SK-N-SH (cell line): Measurements from ENCODE around the gene IL13. TPM values are rescaled to one million over a fixed set of nuclear protein-coding genes. Genes with fewer than 3 reads are reported as not detected.

ENCODE experiments used
- CTCF ChIA-PET: fragments of 300-600, 350-600 bp; formaldehyde crosslinking; extraction: SDS; loops from one replicate; lab custom pipeline; 2021; lab: Yijun Ruan, JAX
- POLR2A ChIA-PET: fragments of 350-600 bp; sonication (Branson Sonifier 250); formaldehyde crosslinking; extraction: SDS; loops from one replicate; lab custom pipeline; 2020; ENCODE audit warnings: antibody characterized with exemption, inconsistent platforms; lab: Yijun Ruan, JAX
- DNase-seq: peaks from one replicate; pipeline ENCODE4 v3.0.0; 2012
- H2AFZ ChIP-seq: fragments of 200-600 bp; sonication (generic); 2 replicates; pipeline ENCODE4 v1.8.1; 2016; ENCODE audit warnings: antibody characterized with exemption, mild to moderate bottlenecking, low read depth
- H3F3A ChIP-seq: fragments of 200-600 bp; sonication (generic); replicated peaks from 2 replicates; pipeline ENCODE3; 2016; ENCODE audit warnings: antibody characterized with exemption, mild to moderate bottlenecking; ENCODE audit not compliant: insufficient read depth
- H3K27ac ChIP-seq, 2 experiments: fragments of 200-500 bp in 1 of 2; fragments of 200-600 bp in 1 of 2; sonication (Bioruptor generic) in 1 of 2; sonication (generic), shearing (Covaris generic) in 1 of 2; 2 replicates each; pipeline versions ENCODE4 v1.5.1 to v1.6.1; 2014 to 2016; ENCODE audit warnings: low read depth in 2 of 2, inconsistent platforms in 1 of 2, low read length in 1 of 2, mild to moderate bottlenecking in 1 of 2, mixed read lengths in 1 of 2
- H3K27me3 ChIP-seq: fragments of 200-600 bp; sonication (generic), shearing (Covaris generic); 2 replicates; pipeline ENCODE4 v1.6.1; 2016; ENCODE audit warnings: mixed run types; ENCODE audit not compliant: insufficient read depth
- H3K36me3 ChIP-seq, 2 experiments: fragments of 200-500 bp in 1 of 2; fragments of 200-600 bp in 1 of 2; sonication (Bioruptor generic) in 1 of 2; sonication (generic) in 1 of 2; replicated peaks in 1 of 2; 2 replicates each; pipeline versions ENCODE3 to v1.5.1; 2014 to 2016; ENCODE audit warnings: low read length in 1 of 2, mild to moderate bottlenecking in 1 of 2; ENCODE audit not compliant: insufficient read depth in 2 of 2, control insufficient read depth in 1 of 2
- H3K4me1 ChIP-seq, 2 experiments: fragments of 200-500 bp in 1 of 2; fragments of 200-600 bp in 1 of 2; sonication (Bioruptor generic) in 1 of 2; sonication (generic), shearing (Covaris generic) in 1 of 2; 2 replicates each; pipeline versions ENCODE4 v1.5.1 to v1.6.1; 2014 to 2016; ENCODE audit warnings: low read depth in 1 of 2, low read length in 1 of 2, mixed run types in 1 of 2; ENCODE audit not compliant: insufficient read depth in 2 of 2, control insufficient read depth in 1 of 2
- H3K4me2 ChIP-seq: fragments of 200-600 bp; sonication (generic), shearing (Covaris generic); 2 replicates; pipeline ENCODE4 v1.6.1; 2017; ENCODE audit warnings: mixed run types
- H3K4me3 ChIP-seq, 2 experiments: fragments of 200-500 bp in 1 of 2; fragments of 200-600 bp in 1 of 2; sonication (Bioruptor generic) in 1 of 2; sonication (generic), shearing (Covaris generic) in 1 of 2; 2 replicates each; pipeline versions ENCODE4 v1.5.1 to v1.8.1; 2014 to 2016; ENCODE audit warnings: low read depth in 2 of 2, inconsistent platforms in 1 of 2, low read length in 1 of 2, mild to moderate bottlenecking in 1 of 2, mixed read lengths in 1 of 2, moderate library complexity in 1 of 2
- H3K79me2 ChIP-seq: fragments of 200-600 bp; sonication (generic); 2 replicates; pipeline ENCODE4 v1.8.1; 2017; ENCODE audit warnings: mild to moderate bottlenecking; ENCODE audit not compliant: insufficient read depth
- H3K9ac ChIP-seq: fragments of 200-600 bp; sonication (generic); 2 replicates; pipeline ENCODE4 v1.6.1; 2017; ENCODE audit warnings: mixed run types
- H3K9me2 ChIP-seq: fragments of 200-600 bp; sonication (generic); 2 replicates; pipeline ENCODE4 v1.6.1; 2017; ENCODE audit warnings: mixed run types
- H3K9me3 ChIP-seq: fragments of 200-600 bp; sonication (generic); 2 replicates; pipeline ENCODE4 v1.6.1; 2017; ENCODE audit warnings: mixed run types, mild to moderate bottlenecking, moderate library complexity
- H4K20me1 ChIP-seq: fragments of 200-600 bp; sonication (generic); 2 replicates; pipeline ENCODE4 v1.6.1; 2017; ENCODE audit warnings: mild to moderate bottlenecking, mixed run types; ENCODE audit not compliant: insufficient read depth
- ELF1 ChIP-seq: IDR thresholded peaks from 2 replicates; pipeline ENCODE4 v1.4.0; 2012
- EP300 ChIP-seq, 2 experiments: IDR thresholded peaks; 2 replicates each; pipeline versions ENCODE4 v1.4.0 to v1.6.1; 2012; ENCODE audit warnings: borderline replicate concordance in 1 of 2, low read depth in 1 of 2, low read length in 1 of 2
- FOSL2 ChIP-seq: IDR thresholded peaks from 2 replicates; pipeline ENCODE4 v1.4.0; 2012; ENCODE audit warnings: low read depth, mild to moderate bottlenecking, moderate library complexity, borderline replicate concordance
- GABPA ChIP-seq: IDR thresholded peaks from 2 replicates; pipeline ENCODE4 v1.4.0; 2012; ENCODE audit warnings: low read depth, mild to moderate bottlenecking
- GATA2 ChIP-seq: sonication (generic); formaldehyde crosslinking; IDR thresholded peaks from 2 replicates; pipeline ENCODE4 v1.5.0; 2020; ENCODE audit warnings: mild to moderate bottlenecking, missing genetic modification reagents
- IRF3 ChIP-seq: fragments of 150-350 bp; IDR thresholded peaks from 2 replicates; pipeline ENCODE4 v1.6.1; 2016; ENCODE audit warnings: mild to moderate bottlenecking, low read depth, low read length
- JUND ChIP-seq: IDR thresholded peaks from 2 replicates; pipeline ENCODE4 v1.4.0; 2012
- NFIC ChIP-seq: IDR thresholded peaks from 2 replicates; pipeline ENCODE4 v1.4.0; 2012; ENCODE audit warnings: borderline replicate concordance
- POLR2AphosphoS5 ChIP-seq: IDR thresholded peaks from 2 replicates; pipeline ENCODE4 v1.6.1; 2012; ENCODE audit warnings: low read depth, low read length
- SIN3A ChIP-seq: IDR thresholded peaks from 2 replicates; pipeline ENCODE4 v1.6.1; 2012; ENCODE audit warnings: low read depth, mild to moderate bottlenecking, low read length, moderate library complexity, borderline replicate concordance
- TAF1 ChIP-seq: IDR thresholded peaks from 2 replicates; pipeline ENCODE4 v1.6.1; 2012; ENCODE audit warnings: low read depth, mild to moderate bottlenecking, low read length, moderate library complexity, borderline replicate concordance
- TEAD4 ChIP-seq: IDR thresholded peaks from 2 replicates; pipeline ENCODE4 v1.4.0; 2012; ENCODE audit warnings: mild to moderate bottlenecking, borderline replicate concordance; ENCODE audit not compliant: insufficient read depth
- USF2 ChIP-seq: fragments of 150-350 bp; IDR thresholded peaks from 2 replicates; pipeline ENCODE4 v1.6.1; 2017; ENCODE audit warnings: antibody characterized with exemption, low read length, low read depth, borderline replicate concordance
- ZBTB33 ChIP-seq: IDR thresholded peaks from 2 replicates; pipeline ENCODE4 v1.4.0; 2012; ENCODE audit warnings: low read depth, borderline replicate concordance
- WGBS: methylation state at CpG from one replicate; pipeline ENCODE4 v1.1.6; 2017; ENCODE audit warnings: low lambda C conversion rate; 5-methylcytosine and 5-hydroxymethylcytosine counted together
- polyA plus RNA-seq, 3 experiments: library from polyadenylated mRNA; depleted of rRNA; stranded (reverse); fragments of >200 nt; gene quantifications; 2 replicates each; pipeline ENCODE4 v1.2.3, GENCODE V29; 2012

IL13 gene
- polyA plus RNA-seq, 1 of the 3 experiments (the other 2 are of a cell fraction): 0.08 TPM

- Histone ChIP-seq H3K9ac (no peak overlapping the region), H3K4me2 (no peak overlapping the region), H3K9me3 (no peaks in the 10 kb centered on the region), H3K9me2 (no peaks in the 10 kb centered on the region), H3K27ac (no peak overlapping the region), H3K79me2 (no peaks in the 10 kb centered on the region), H4K20me1 (no peaks in the 10 kb centered on the region), H3K27me3 (no peaks in the 10 kb centered on the region), H2AFZ (no peak overlapping the region), H3K4me1 (peaks cover 0 to 3% of the 10 kb centered on the region in 2 experiments; a peak in 1 of 4 replicates)
- ChIA-PET POLR2A (no interaction called here), CTCF (interaction anchor here (0.8 kb wide), 1 partner anchor 8 kb away, joined by 3 read pairs; no protein-coding TSS in a partner anchor)
- DNase-seq: no peak
- TF ChIP-seq GATA2 (CRISPR knock-in tag): no peak
- TF ChIP-seq GABPA: no peak
- TF ChIP-seq JUND: no peak
- TF ChIP-seq NFIC: no peak
- TF ChIP-seq TAF1: no peak
- TF ChIP-seq, all 33 proteins: peak for 0
- Histone ChIP-seq H3K36me3 (no peaks in the 10 kb centered on the region), H3K4me3 (no peak overlapping the region), H3F3A (no peaks in the 10 kb centered on the region)
- WGBS: 79% methylated on average over 19 of the region's 22 CpGs
Observed at GRCh38 chr5:132667761-132668705, 10.1 kb downstream of the IL13 start.

GRCh38 chr5:132668706-132669454 lies 10.9 kb downstream of the IL13 start:
- H3K27me3 ChIP-seq: no peaks in the 10 kb centered on the region
- H3F3A ChIP-seq: peaks cover under 1% of the 10 kb centered on the region
- no peak overlapping the region for H3K4me2 ChIP-seq
- H3K9ac ChIP-seq: no peak overlapping the region
- no peaks in the 10 kb centered on the region for H3K9me3 ChIP-seq
- H3K27ac ChIP-seq: no peak overlapping the region
- H3K36me3 ChIP-seq: no peaks in the 10 kb centered on the region
- H3K9me2 ChIP-seq: no peaks in the 10 kb centered on the region
- H2AFZ ChIP-seq: no peak overlapping the region
- no peaks in the 10 kb centered on the region for H4K20me1 ChIP-seq
- ChIA-PET CTCF (interaction anchor here (0.8 kb wide), 1 partner anchor 9 kb away, joined by 3 read pairs; no protein-coding TSS in a partner anchor), POLR2A (no interaction called here)
- WGBS: 86% methylated on average over 12 of the region's 14 CpGs
- no peaks in the 10 kb centered on the region for H3K79me2 ChIP-seq
- H3K4me1 ChIP-seq: peaks cover under 1 to 3% of the 10 kb centered on the region in 2 experiments; a peak in 2 of 4 replicates
- no peak for DNase-seq
- no peak overlapping the region for H3K4me3 ChIP-seq
- TF ChIP-seq TAF1: no peak
- no peak for TF ChIP-seq POLR2AphosphoS5

GRCh38 chr5:132669455-132669820 lies 11.5 kb downstream of the IL13 start:
- Histone ChIP-seq H3K9ac (no peak overlapping the region), H3K36me3 (no peaks in the 10 kb centered on the region), H3K4me3 (no peak overlapping the region), H3K27me3 (no peaks in the 10 kb centered on the region), H2AFZ (no peak overlapping the region), H3K9me3 (no peaks in the 10 kb centered on the region), H3F3A (peaks cover 5% of the 10 kb centered on the region), H3K4me1 (peaks cover 3 to 5% of the 10 kb centered on the region in 2 experiments; a peak in 2 of 4 replicates), H4K20me1 (no peaks in the 10 kb centered on the region), H3K4me2 (no peak overlapping the region), H3K9me2 (no peaks in the 10 kb centered on the region), H3K79me2 (no peaks in the 10 kb centered on the region), H3K27ac (no peak overlapping the region)
- ChIA-PET CTCF (interaction anchor here (0.7 kb wide), 1 partner anchor 18 kb away, joined by 3 read pairs; no protein-coding TSS in a partner anchor), POLR2A (no interaction called here)
- DNase-seq: no peak
- WGBS: 81% methylated on average over 4 of the region's 7 CpGs
- TF ChIP-seq USF2: no peak
- no peak for TF ChIP-seq TEAD4
- no peak for TF ChIP-seq ELF1
- no peak for TF ChIP-seq FOSL2
- TF ChIP-seq SIN3A: no peak
- no peak for TF ChIP-seq ZBTB33
- no peak for TF ChIP-seq GATA2 (CRISPR knock-in tag)
- TF ChIP-seq EP300 (IDR thresholded peaks at IDR 0.05; ENCODE audit: borderline replicate concordance in 1 of 2, low read depth in 1 of 2, low read length in 1 of 2): no peak
- TF ChIP-seq POLR2AphosphoS5: no peak
- no peak for TF ChIP-seq IRF3
